Neural cell (in vitro differentiated cells): ENCODE measurements around the gene RPL37. TPM values are rescaled to one million over a fixed set of nuclear protein-coding genes. Genes with fewer than 3 reads are reported as not detected.
"Not testable (repeated sequence)": the region's sequence is repeated elsewhere in the genome, so short reads cannot be mapped to it uniquely, and the experiment has no call there.

ENCODE experiments used
- H2AFZ ChIP-seq: fragments of 200-600, 300-800 bp; sonication (generic), shearing (Covaris generic); 2 replicates; pipeline ENCODE4 v1.6.0; 2014; ENCODE audit warnings: low read depth, mild to moderate bottlenecking, antibody characterized with exemption, low read length, moderate library complexity
- H3F3A ChIP-seq: fragments of 200-600 bp; shearing (Covaris generic); 2 replicates; pipeline ENCODE4 v1.6.1; 2016; ENCODE audit warnings: mild to moderate bottlenecking, moderate library complexity, mixed read lengths, antibody characterized with exemption, low read length; ENCODE audit not compliant: insufficient read depth, poor library complexity, severe bottlenecking
- H3K27ac ChIP-seq: fragments of 200-600, 300-800 bp; sonication (generic), shearing (Covaris generic); 2 replicates; pipeline ENCODE4 v1.5.1; 2014; ENCODE audit warnings: mild to moderate bottlenecking, low read length, moderate library complexity
- H3K27me3 ChIP-seq: fragments of 300-800, 200-600 bp; sonication (generic), shearing (Covaris generic); 2 replicates; pipeline ENCODE4 v1.6.0; 2014; ENCODE audit warnings: mild to moderate bottlenecking, low read depth, low read length, moderate library complexity; ENCODE audit not compliant: insufficient read depth
- H3K36me3 ChIP-seq: fragments of 300-800, 200-600 bp; sonication (generic), shearing (Covaris generic); 2 replicates; pipeline ENCODE4 v1.5.1; 2014; ENCODE audit warnings: mild to moderate bottlenecking, antibody characterized with exemption, low read length, moderate library complexity; ENCODE audit not compliant: insufficient read depth
- H3K4me2 ChIP-seq: fragments of 300-800, 200-600 bp; sonication (generic), shearing (Covaris generic); 2 replicates; pipeline ENCODE4 v1.6.0; 2014; ENCODE audit warnings: mild to moderate bottlenecking, low read length
- H3K4me3 ChIP-seq: fragments of 300-800, 200-600 bp; sonication (generic), shearing (Covaris generic); 2 replicates; pipeline ENCODE4 v1.5.1; 2014; ENCODE audit warnings: mild to moderate bottlenecking, low read length, moderate library complexity
- H3K79me2 ChIP-seq: fragments of 200-600 bp; shearing (Covaris generic); replicated peaks from 2 replicates; pipeline ENCODE4 v1.6.0; 2014; ENCODE audit warnings: mild to moderate bottlenecking, low read length, moderate library complexity; ENCODE audit not compliant: insufficient read depth
- H3K9ac ChIP-seq: fragments of 300-800, 200-600 bp; sonication (generic), shearing (Covaris generic); 2 replicates; pipeline ENCODE4 v1.6.1; 2016; ENCODE audit warnings: mild to moderate bottlenecking, low read length, mixed read lengths
- H3K9me2 ChIP-seq: fragments of 200-600 bp; shearing (Covaris generic); 2 replicates; pipeline ENCODE4 v1.6.1; 2016; ENCODE audit warnings: mild to moderate bottlenecking, low read length, mixed read lengths; ENCODE audit not compliant: insufficient read depth
- H3K9me3 ChIP-seq: fragments of 200-600, 300-800 bp; sonication (generic), shearing (Covaris generic); 2 replicates; pipeline ENCODE4 v1.6.1; 2016; ENCODE audit warnings: mild to moderate bottlenecking, mixed run types, low read length, moderate library complexity, mixed read lengths
- H4K20me1 ChIP-seq: fragments of 200-600 bp; shearing (Covaris generic); 2 replicates; pipeline ENCODE4 v1.6.1; 2016; ENCODE audit warnings: mild to moderate bottlenecking, mixed run types; ENCODE audit not compliant: insufficient read depth
- CTCF ChIP-seq: fragments of 450-650 bp; IDR thresholded peaks from 2 replicates; pipeline ENCODE4 v1.5.1; 2014; ENCODE audit warnings: antibody characterized with exemption, mild to moderate bottlenecking, moderate library complexity; ENCODE audit not compliant: poor library complexity, severe bottlenecking
- EP300 ChIP-seq: fragments of 450-650 bp; conservative IDR thresholded peaks from 2 replicates; pipeline ENCODE4 v1.6.1; 2014; ENCODE audit warnings: antibody characterized with exemption, mild to moderate bottlenecking, moderate library complexity; ENCODE audit not compliant: poor library complexity, severe bottlenecking
- EZH2 ChIP-seq: fragments of 200-600, 300-800 bp; shearing (Covaris generic), sonication (generic); IDR thresholded peaks from 2 replicates; pipeline ENCODE4 v1.6.1; 2014; ENCODE audit warnings: antibody characterized with exemption, low read length, borderline replicate concordance, mild to moderate bottlenecking; ENCODE audit not compliant: insufficient read depth, poor library complexity, severe bottlenecking
- MXI1 ChIP-seq: fragments of 450-650 bp; conservative IDR thresholded peaks from 2 replicates; pipeline ENCODE4 v1.6.1; 2014; ENCODE audit warnings: antibody characterized with exemption, mild to moderate bottlenecking; ENCODE audit not compliant: poor library complexity, severe bottlenecking
- POLR2AphosphoS5 ChIP-seq: IDR thresholded peaks from 2 replicates; pipeline ENCODE4 v1.6.1; 2012
- RAD21 ChIP-seq: fragments of 450-650 bp; conservative IDR thresholded peaks from 2 replicates; pipeline ENCODE4 v1.6.1; 2014; ENCODE audit warnings: antibody characterized with exemption, mild to moderate bottlenecking, moderate library complexity
- REST ChIP-seq: IDR thresholded peaks from 2 replicates; pipeline ENCODE4 v1.6.1; 2012; ENCODE audit warnings: borderline replicate concordance
- SMC3 ChIP-seq: fragments of 450-650 bp; conservative IDR thresholded peaks from 2 replicates; pipeline ENCODE4 v1.6.1; 2014; ENCODE audit warnings: antibody characterized with exemption, mild to moderate bottlenecking, moderate library complexity; ENCODE audit not compliant: poor library complexity
- TAF1 ChIP-seq: IDR thresholded peaks from 2 replicates; pipeline ENCODE4 v1.6.1; 2012; ENCODE audit warnings: low read depth
- polyA plus RNA-seq: library from polyadenylated mRNA; depleted of rRNA; stranded (reverse); fragments of >200 nt; gene quantifications from 2 replicates; pipeline ENCODE4 v1.2.3, GENCODE V29; 2014

RPL37 gene
- polyA plus RNA-seq, 1 donor from 2014 or later = 107 TPM

- no peaks in the 10 kb centered on the region for H3K9me2 ChIP-seq
- H3K36me3 ChIP-seq = no peaks in the 10 kb centered on the region
- TF ChIP-seq POLR2AphosphoS5 = no peak
- no peak for TF ChIP-seq EZH2
- TF ChIP-seq RAD21 = no peak
- TF ChIP-seq REST = no peak
- no peak for TF ChIP-seq CTCF
- no peak for TF ChIP-seq SMC3
- TF ChIP-seq MXI1 = no peak
- no peak for TF ChIP-seq EP300
- TF ChIP-seq TAF1 = no peak
- no peak overlapping the region for H3K4me3 ChIP-seq
- H3K9ac ChIP-seq = no peak overlapping the region
- H3K79me2 ChIP-seq = no peaks in the 10 kb centered on the region
- H4K20me1 ChIP-seq = no peaks in the 10 kb centered on the region
- H3K27me3 ChIP-seq = no peaks in the 10 kb centered on the region
- no peak overlapping the region for H3K4me2 ChIP-seq
- H3K9me3 ChIP-seq = no peaks in the 10 kb centered on the region
- H3F3A ChIP-seq = no peaks in the 10 kb centered on the region
- no peak overlapping the region for H2AFZ ChIP-seq
- H3K27ac ChIP-seq = no peak overlapping the region
Observed at GRCh38 chr5:40866844-40867243, 31.8 kb upstream of the RPL37 start.

GRCh38 chr5:40865004-40865403 is 30.0 kb upstream of the RPL37 start:
- H2AFZ ChIP-seq, H3K36me3 ChIP-seq, H3K79me2 ChIP-seq, H3K9me3 ChIP-seq, H3K27ac ChIP-seq, H3K27me3 ChIP-seq, H3K4me3 ChIP-seq, H3K9ac ChIP-seq, H3K4me2 ChIP-seq, H3K9me2 ChIP-seq, H4K20me1 ChIP-seq, H3F3A ChIP-seq: not testable (repeated sequence)

DNA sequence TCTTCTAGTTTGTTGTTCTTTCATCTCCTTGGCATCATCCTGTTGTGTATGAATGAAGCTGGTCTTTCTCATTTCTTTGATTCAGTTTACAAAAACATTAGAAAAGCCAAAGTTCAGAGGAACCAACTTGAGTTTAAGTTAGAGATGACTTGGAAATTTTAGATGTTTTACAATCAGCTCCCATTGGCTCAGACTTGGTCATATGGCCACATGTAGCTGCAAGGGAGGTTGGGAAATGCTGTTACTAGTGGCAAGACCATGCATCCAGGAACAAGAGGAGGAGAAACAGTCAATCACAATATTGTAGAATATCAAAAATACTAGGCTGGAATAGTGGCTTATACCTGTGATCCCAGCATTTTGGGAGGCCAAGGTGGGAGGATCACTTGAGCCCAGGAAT is 25.7 kb upstream of the RPL37 start:
- no peak overlapping the region for H2AFZ ChIP-seq
- no peaks in the 10 kb centered on the region for H3F3A ChIP-seq
- no peaks in the 10 kb centered on the region for H3K9me3 ChIP-seq
- H3K4me2 ChIP-seq = no peak overlapping the region
- H3K36me3 ChIP-seq = no peaks in the 10 kb centered on the region
- H3K9me2 ChIP-seq = no peaks in the 10 kb centered on the region
- no peaks in the 10 kb centered on the region for H3K27me3 ChIP-seq
- H3K9ac ChIP-seq = no peak overlapping the region
- H3K27ac ChIP-seq = no peak overlapping the region
- H3K4me3 ChIP-seq = no peak overlapping the region
- H3K79me2 ChIP-seq = no peaks in the 10 kb centered on the region
- no peaks in the 10 kb centered on the region for H4K20me1 ChIP-seq
- no peak for TF ChIP-seq RAD21
- TF ChIP-seq SMC3 = no peak
- no peak for TF ChIP-seq POLR2AphosphoS5
- no peak for TF ChIP-seq EP300
- no peak for TF ChIP-seq MXI1
- no peak for TF ChIP-seq EZH2
- no peak for TF ChIP-seq TAF1
- no peak for TF ChIP-seq CTCF
